B cell (primary cell): Measurements from ENCODE around the gene TSEN15. TPM values are rescaled to one million over a fixed set of nuclear protein-coding genes. Genes with fewer than 3 reads are reported as not detected.

Experiments used
- ATAC-seq: fragments of 200-7000 bp; cut with Tn5 transposase; one replicate; pipeline ENCODE4 v1.10.0; 2021; ENCODE audit warnings: low read depth, mild to moderate bottlenecking, moderate number of reproducible peaks, moderate library complexity
- CTCF ChIA-PET: fragments of 350-600 bp; sonication (Branson Sonifier 250); formaldehyde crosslinking; loops from one replicate; lab custom pipeline; 2021; ENCODE audit warnings: antibody characterized with exemption, inconsistent platforms; lab: Charles Lee
- POLR2A ChIA-PET: fragments of 350-600 bp; sonication (Branson Sonifier 250); formaldehyde crosslinking; loops from one replicate; lab custom pipeline; 2021; ENCODE audit warnings: antibody characterized with exemption; lab: Charles Lee
- DNase-seq: peaks from one replicate; pipeline ENCODE4 v3.0.0; 2013
- H2AFZ ChIP-seq: 2 replicates; pipeline ENCODE4 v1.6.1; 2012; ENCODE audit warnings: mild to moderate bottlenecking, low read depth, low read length; ENCODE audit not compliant: insufficient read depth, poor library complexity, severe bottlenecking
- H3K27ac ChIP-seq, 2 donors: 1 replicate in 1 of 2; 2 replicates in 1 of 2; pipeline ENCODE4 v1.5.1; 2012 to 2013; ENCODE audit warnings: low read length in 2 of 2, mild to moderate bottlenecking in 2 of 2, moderate library complexity in 1 of 2
- H3K27me3 ChIP-seq, 4 experiments: fragments of 200-600 bp in 1 of 4; sonication (generic) in 1 of 4; replicated peaks in 1 of 4; 1 replicate in 2 of 4; 2 replicates in 2 of 4; pipeline versions ENCODE4 v1.6.1 to v1.7.0; 2013 to 2016; ENCODE audit warnings: low read length in 3 of 4, mild to moderate bottlenecking in 2 of 4, mixed read lengths in 1 of 4, moderate library complexity in 1 of 4; ENCODE audit not compliant: insufficient read depth in 4 of 4, control insufficient read depth in 3 of 4; ENCODE audit errors: control extremely low read depth in 1 of 4
- H3K36me3 ChIP-seq, 2 experiments: replicated peaks in 1 of 2; 1 replicate in 1 of 2; 2 replicates in 1 of 2; pipeline versions ENCODE4 v1.6.1 to v1.7.1; 2013; ENCODE audit warnings: low read length in 1 of 2; ENCODE audit not compliant: insufficient read depth in 2 of 2, control insufficient read depth in 1 of 2; ENCODE audit errors: control extremely low read depth in 1 of 2, extremely low read depth in 1 of 2
- H3K4me1 ChIP-seq, 2 donors: fragments of 200-600 bp in 1 of 2; sonication (generic) in 1 of 2; 1 replicate in 1 of 2; 2 replicates in 1 of 2; pipeline versions ENCODE4 v1.5.1 to v1.6.1; 2013 to 2017; ENCODE audit warnings: low read length in 2 of 2; ENCODE audit not compliant: control insufficient read depth in 2 of 2, insufficient read depth in 2 of 2
- H3K4me2 ChIP-seq: replicated peaks from 2 replicates; pipeline ENCODE3; 2012; ENCODE audit warnings: mild to moderate bottlenecking, low read depth, low read length; ENCODE audit not compliant: poor library complexity, severe bottlenecking
- H3K4me3 ChIP-seq, 5 experiments: fragments of 200-600 bp in 1 of 5; sonication (generic) in 1 of 5; 1 replicate in 3 of 5; 2 replicates in 2 of 5; pipeline versions ENCODE4 v1.5.1 to v1.7.0; 2011 to 2016; ENCODE audit warnings: low read length in 4 of 5, mild to moderate bottlenecking in 4 of 5, low read depth in 2 of 5, control low read depth in 1 of 5, moderate library complexity in 1 of 5; ENCODE audit not compliant: insufficient read depth in 1 of 5; ENCODE audit errors: control extremely low read depth in 1 of 5, extremely low read depth in 1 of 5
- H3K79me2 ChIP-seq: fragments of 200-600 bp; sonication (generic); one replicate; pipeline ENCODE4 v1.6.0; 2016; ENCODE audit warnings: low read length; ENCODE audit not compliant: control insufficient read depth, insufficient read depth
- H3K9ac ChIP-seq: fragments of 200-600 bp; sonication (generic); 2 replicates; pipeline ENCODE4 v1.6.1; 2017; ENCODE audit warnings: mild to moderate bottlenecking, low read length, moderate library complexity
- H3K9me3 ChIP-seq, 3 donors: one replicate each; pipeline versions ENCODE4 v1.6.1 to v1.7.1; 2013; ENCODE audit warnings: low read length in 2 of 3; ENCODE audit not compliant: control insufficient read depth in 2 of 3, insufficient read depth in 1 of 3; ENCODE audit errors: control extremely low read depth in 1 of 3
- H4K20me1 ChIP-seq: 2 replicates; pipeline ENCODE4 v1.6.0; 2012; ENCODE audit warnings: mild to moderate bottlenecking, low read length; ENCODE audit not compliant: insufficient read depth, control insufficient read depth, poor library complexity, severe bottlenecking
- H3K27ac Mint-ChIP-seq: one replicate; pipeline ENCODE4 v1.8.0; 2021; ENCODE audit warnings: mixed read lengths
- H3K27me3 Mint-ChIP-seq: one replicate; pipeline ENCODE4 v1.8.0; 2021; ENCODE audit warnings: mixed read lengths
- H3K4me1 Mint-ChIP-seq: one replicate; pipeline ENCODE4 v1.8.0; 2021; ENCODE audit warnings: mixed read lengths
- H3K4me3 Mint-ChIP-seq: one replicate; pipeline ENCODE4 v1.8.0; 2021; ENCODE audit warnings: mixed read lengths
- H3K9me3 Mint-ChIP-seq: one replicate; pipeline ENCODE4 v1.8.0; 2022; ENCODE audit warnings: mixed read lengths; ENCODE audit not compliant: insufficient read depth
- EZH2 ChIP-seq: IDR thresholded peaks from 2 replicates; pipeline ENCODE4 v1.6.1; 2012; ENCODE audit warnings: borderline replicate concordance, low read depth, mild to moderate bottlenecking, moderate library complexity, low read length; ENCODE audit not compliant: insufficient read depth, poor library complexity, severe bottlenecking
- WGBS: methylation state at CpG from one replicate; pipeline ENCODE4 v1.1.5; 2013; ENCODE audit warnings: missing lambda C conversion rate; ENCODE audit not compliant: insufficient coverage; 5-methylcytosine and 5-hydroxymethylcytosine counted together
- intact Hi-C: fragments of 100-400 bp; cut with micrococcal nuclease; formaldehyde crosslinking; loops from one replicate; pipeline ENCODE4 v1.10.0; 2022
- polyA plus RNA-seq: library from polyadenylated mRNA; depleted of rRNA; stranded (reverse); fragments of >200 nt; gene quantifications from 2 replicates; pipeline ENCODE4 v1.2.3, GENCODE V29; 2012
- total RNA-seq, 2 donors: library from RNA; stranded (reverse); fragments of 120-200 nt in 1 of 2; gene quantifications; 1 replicate in 1 of 2; 2 replicates in 1 of 2; pipeline versions ENCODE4 v1.2.3 to v1.2.4, GENCODE V29; 2013 to 2022
- TF ChIP-seq, protein P1 (sequence below): fragments of 200-600 bp; IDR thresholded peaks from one replicate; pipeline ENCODE4 v1.8.0; 2022; ENCODE audit warnings: antibody characterized with exemption, mild to moderate bottlenecking

The TSEN15 gene
- total and polyA plus RNA-seq, 2 donors (not counting 1 experiment from before 2014, with no cell fraction given), result 15.5 to 25.2 TPM

DNA sequence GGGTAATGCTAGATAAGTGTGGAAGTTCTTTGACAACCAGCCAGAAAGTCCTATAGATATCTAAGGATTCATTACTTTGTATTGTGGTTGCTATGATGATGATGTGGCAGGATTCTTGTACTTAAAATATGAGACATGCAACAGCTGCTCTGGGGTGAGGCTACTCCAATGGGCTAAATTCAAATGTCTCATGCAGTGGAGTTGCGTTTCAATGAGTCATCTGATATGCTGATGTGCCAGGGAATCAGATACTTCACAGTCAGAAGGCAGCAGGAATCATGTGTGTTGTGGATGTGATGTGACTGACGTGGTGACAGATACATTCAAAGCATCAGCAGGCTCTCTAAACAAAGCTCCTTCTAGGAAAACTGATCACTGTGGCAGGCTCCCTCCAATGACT is 66.5 kb downstream of the TSEN15 start:
- WGBS, result no CpG with 5 or more reads among the region's 2 CpGs
- no peak for TF ChIP-seq EZH2
- TF ChIP-seq, protein P1, sequence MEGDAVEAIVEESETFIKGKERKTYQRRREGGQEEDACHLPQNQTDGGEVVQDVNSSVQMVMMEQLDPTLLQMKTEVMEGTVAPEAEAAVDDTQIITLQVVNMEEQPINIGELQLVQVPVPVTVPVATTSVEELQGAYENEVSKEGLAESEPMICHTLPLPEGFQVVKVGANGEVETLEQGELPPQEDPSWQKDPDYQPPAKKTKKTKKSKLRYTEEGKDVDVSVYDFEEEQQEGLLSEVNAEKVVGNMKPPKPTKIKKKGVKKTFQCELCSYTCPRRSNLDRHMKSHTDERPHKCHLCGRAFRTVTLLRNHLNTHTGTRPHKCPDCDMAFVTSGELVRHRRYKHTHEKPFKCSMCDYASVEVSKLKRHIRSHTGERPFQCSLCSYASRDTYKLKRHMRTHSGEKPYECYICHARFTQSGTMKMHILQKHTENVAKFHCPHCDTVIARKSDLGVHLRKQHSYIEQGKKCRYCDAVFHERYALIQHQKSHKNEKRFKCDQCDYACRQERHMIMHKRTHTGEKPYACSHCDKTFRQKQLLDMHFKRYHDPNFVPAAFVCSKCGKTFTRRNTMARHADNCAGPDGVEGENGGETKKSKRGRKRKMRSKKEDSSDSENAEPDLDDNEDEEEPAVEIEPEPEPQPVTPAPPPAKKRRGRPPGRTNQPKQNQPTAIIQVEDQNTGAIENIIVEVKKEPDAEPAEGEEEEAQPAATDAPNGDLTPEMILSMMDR, result no peak

More for the DNA sequence above, 66.5 kb downstream of the TSEN15 start:
- no peak overlapping the region for H3K4me2 ChIP-seq
- no peaks in the 10 kb centered on the region for H3K9me3 ChIP-seq
- H3K27me3 ChIP-seq, result no peaks in the 10 kb centered on the region
- ChIA-PET POLR2A (no interaction called here), CTCF (no interaction called here)
- no peak overlapping the region for H3K27ac Mint-ChIP-seq
- intact Hi-C loops, result no loop called here
- no peaks in the 10 kb centered on the region for H3K79me2 ChIP-seq
- H3K4me1 ChIP-seq, result no peaks in the 10 kb centered on the region
- H2AFZ ChIP-seq, result no peak overlapping the region
- no peaks in the 10 kb centered on the region for H3K36me3 ChIP-seq
- ATAC-seq (no peak), DNase-seq (no peak)
- peaks cover 3% of the 10 kb centered on the region for H3K9me3 Mint-ChIP-seq
- H3K4me1 Mint-ChIP-seq, result no peaks in the 10 kb centered on the region
- H3K4me3 ChIP-seq, result no peak overlapping the region
- H3K9ac ChIP-seq, result no peak overlapping the region
- H3K4me3 Mint-ChIP-seq, result no peak overlapping the region
- no peaks in the 10 kb centered on the region for H3K27me3 Mint-ChIP-seq
- no peaks in the 10 kb centered on the region for H4K20me1 ChIP-seq
- no peak overlapping the region for H3K27ac ChIP-seq

Other genes with a start within 250 kb of the TSEN15 start
- 0.83 and 1.1 TPM in 2 replicates for gene RGL1, start 246.6 kb upstream of the TSEN15 start, total RNA-seq
- gene RGL1, start 246.6 kb upstream of the TSEN15 start, polyA plus RNA-seq, result 0.09 and 0.12 TPM in 2 replicates
- 0.12 and 0.19 TPM in 2 replicates for gene COLGALT2, start 14.0 kb upstream of the TSEN15 start, total RNA-seq
- 0.04 and 0.09 TPM in 2 replicates for gene COLGALT2, start 14.0 kb upstream of the TSEN15 start, polyA plus RNA-seq